K562 (cell line): ENCODE measurements around the gene ARHGAP22. TPM values are rescaled to one million over a fixed set of nuclear protein-coding genes. Genes with fewer than 3 reads are reported as not detected.

Experiments used
- CEBPZ ChIP-seq: fragments of 150-350 bp; IDR thresholded peaks from 2 replicates; pipeline ENCODE4 v1.6.1; 2014; ENCODE audit warnings: low read depth, mild to moderate bottlenecking, low read length, borderline replicate concordance
- CHD2 ChIP-seq: IDR thresholded peaks from 2 replicates; pipeline ENCODE4 v1.6.1; 2011; ENCODE audit warnings: low read depth, low read length
- DNMT1 ChIP-seq: fragments of 450-650 bp; IDR thresholded peaks from 2 replicates; pipeline ENCODE4 v1.6.1; 2016; ENCODE audit warnings: antibody characterized with exemption, mild to moderate bottlenecking
- FOSL1 ChIP-seq: fragments of 200-800 bp; sonication (Bioruptor generic); conservative IDR thresholded peaks from 2 replicates; pipeline ENCODE4 v1.6.1; 2016; ENCODE audit warnings: missing genetic modification characterization, missing compliant biosample characterization
- HIVEP1 ChIP-seq: fragments of 250-450 bp; sonication (Bioruptor Pico); IDR thresholded peaks from 2 replicates; pipeline ENCODE4 v1.4.0; 2020; ENCODE audit warnings: mild to moderate bottlenecking
- IRF9 ChIP-seq: fragments of 450-650 bp; IDR thresholded peaks from 2 replicates; pipeline ENCODE4 v1.6.1; 2016; ENCODE audit warnings: missing biosample characterization, missing genetic modification characterization
- MECOM ChIP-seq: fragments of 250-450 bp; sonication (Bioruptor Pico); IDR thresholded peaks from 2 replicates; pipeline ENCODE4 v1.8.0; 2022; ENCODE audit warnings: inconsistent platforms
- PHB2 ChIP-seq: fragments of 450-650 bp; IDR thresholded peaks from 2 replicates; pipeline ENCODE4 v1.6.1; 2017; ENCODE audit warnings: low read depth
- RBFOX2 ChIP-seq: fragments of 200-400 bp; formaldehyde crosslinking; IDR thresholded peaks from 2 replicates; pipeline ENCODE4 v1.6.1; 2017; ENCODE audit warnings: low read depth, mild to moderate bottlenecking, low read length, moderate library complexity
- RFX1 ChIP-seq: fragments of 450-650 bp; IDR thresholded peaks from 2 replicates; pipeline ENCODE4 v1.6.1; 2016; ENCODE audit warnings: mild to moderate bottlenecking, moderate library complexity
- TARDBP ChIP-seq: fragments of 450-650 bp; IDR thresholded peaks from 2 replicates; pipeline ENCODE4 v1.6.1; 2016
- ZBTB40 ChIP-seq, 2 experiments: fragments of 450-650 bp in 1 of 2; sonication (generic) in 1 of 2; formaldehyde crosslinking in 1 of 2; IDR thresholded peaks; 2 replicates each; pipeline versions ENCODE4 v1.7.1 to v1.9.0; 2016 to 2022; ENCODE audit warnings: inconsistent platforms in 1 of 2, mild to moderate bottlenecking in 1 of 2, missing genetic modification reagents in 1 of 2
- ZNF444 ChIP-seq: fragments of 250-450 bp; sonication (Bioruptor Pico); IDR thresholded peaks from 2 replicates; pipeline ENCODE4 v1.4.0; 2020; ENCODE audit warnings: mild to moderate bottlenecking, moderate library complexity
- ZSCAN29 ChIP-seq: fragments of 450-650 bp; IDR thresholded peaks from 2 replicates; pipeline ENCODE4 v1.6.1; 2017
- polyA plus RNA-seq, 8 experiments: library from polyadenylated mRNA; depleted of rRNA in 4 of 8; stranded (reverse) in 5 of 8; unstranded in 3 of 8; fragments of >200 nt; fragmentation: Nextera tagmentation in 2 of 8; fragmentation: Illumina TruSeq in 1 of 8; extraction: Ambion mirVana in 2 of 8; extraction: Trizol in 1 of 8; gene quantifications; 2 replicates each; pipeline versions ENCODE4 v1.2.1 to v1.2.3, GENCODE V29; 2011 to 2014; ENCODE audit warnings: inconsistent platforms in 1 of 8, missing spikeins in 1 of 8
- total RNA-seq, 7 experiments: library from RNA; depleted of rRNA in 6 of 7; stranded (reverse); fragments of >200 nt in 6 of 7; fragmentation: Illumina TruSeq in 2 of 7; extraction: Trizol in 2 of 7; gene quantifications; 2 replicates each; pipeline versions ENCODE4 v1.2.1 to v1.2.3, GENCODE V29; 2011 to 2021; ENCODE audit warnings: low replicate concordance in 1 of 7

The ARHGAP22 gene
- total and polyA plus RNA-seq, 9 of the 15 experiments (the other 6 are each of a cell fraction or from before 2014, with no cell fraction given): 1.3 to 28.1 (median 12.7) TPM

- TF ChIP-seq RBFOX2: peak; percentile 58
- TF ChIP-seq DNMT1: peak; percentile 26; the same call in 1 of the 2 replicates
- TF ChIP-seq HIVEP1 (CRISPR knock-in tag): peak; percentile 86
- peak; percentile 78 for TF ChIP-seq MECOM
- TF ChIP-seq FOSL1 (tag): no peak; the same call in 1 of the 2 replicates
- TF ChIP-seq RFX1: no peak
- peak; percentile 5; the same call in 1 of the 2 replicates for TF ChIP-seq IRF9
- no peak for TF ChIP-seq CEBPZ
- 0 out of 2 replicates have a peak, but pooled peaks have one; percentile 65 for TF ChIP-seq TARDBP
- peak; percentile 63 for TF ChIP-seq CHD2
- peak; percentile 64 for TF ChIP-seq ZBTB40 (IDR thresholded peaks at IDR 0.05)
- no peak for TF ChIP-seq ZBTB40 (CRISPR knock-in tag; IDR thresholded peaks at IDR 0.05)
- peak; percentile 76 for TF ChIP-seq PHB2
- TF ChIP-seq ZNF444: peak; percentile 61; the same call in 1 of the 2 replicates
- TF ChIP-seq ZSCAN29: peak; percentile 12; the same call in 1 of the 2 replicates
Measured at GRCh38 chr10:48470115-48470892, 134.6 kb downstream of the ARHGAP22 start (continued).
